Testis (tissue), 3 donors: ENCODE data around the gene TDO2. TPM values are rescaled to one million over a fixed set of nuclear protein-coding genes. Genes with fewer than 3 reads are reported as not detected.

Source experiments
- DNase-seq: peaks from one replicate; pipeline ENCODE4 v3.0.0-alpha.2; 2019
- H3K27ac ChIP-seq, 2 donors: fragments of 200-600 bp; sonication (generic); one replicate each; pipeline ENCODE4 v1.5.1; 2019
- H3K27me3 ChIP-seq: fragments of 200-600 bp; sonication (generic); one replicate; pipeline ENCODE4 v1.5.1; 2019
- H3K36me3 ChIP-seq: fragments of 200-600 bp; sonication (generic); one replicate; pipeline ENCODE4 v1.5.1; 2017; ENCODE audit warnings: low read depth; ENCODE audit errors: missing control alignments
- H3K4me1 ChIP-seq: fragments of 200-600 bp; sonication (generic); one replicate; pipeline ENCODE4 v1.5.1; 2019
- H3K4me3 ChIP-seq, 2 donors: fragments of 200-600 bp; sonication (generic); one replicate each; pipeline ENCODE4 v1.5.1; 2017 to 2019
- H3K9me3 ChIP-seq: fragments of 200-600 bp; sonication (generic); one replicate; pipeline ENCODE4 v1.5.1; 2017
- CTCF ChIP-seq, 3 experiments: fragments of 450-650 bp in 2 of 3; fragments of 200-600 bp in 1 of 3; sonication (generic) in 1 of 3; IDR thresholded peaks; one replicate each; pipeline ENCODE4 v1.5.1; 2016 to 2019; ENCODE audit warnings: antibody characterized with exemption in 3 of 3, mild to moderate bottlenecking in 2 of 3, moderate library complexity in 1 of 3
- POLR2A ChIP-seq: fragments of 450-650 bp; IDR thresholded peaks from one replicate; pipeline ENCODE4 v1.6.1; 2017; ENCODE audit warnings: antibody characterized with exemption, mild to moderate bottlenecking, moderate library complexity
- WGBS, 2 donors: methylation state at CpG; one replicate each; pipeline ENCODE4 v1.1.5; 2018; 5-methylcytosine and 5-hydroxymethylcytosine counted together
- intact Hi-C: fragments of 100-400 bp; cut with DNase I; formaldehyde crosslinking; loops from one replicate; pipeline ENCODE4 v1.15.1; 2023; ENCODE audit warnings: low total_unique reads
- polyA plus RNA-seq: library from polyadenylated mRNA; stranded (reverse); fragments of 350-450 nt; fragmentation: Illumina TruSeq; extraction: RNeasy Lipid Tissue Mini Kit (QIAGEN cat#74804); gene quantifications from one replicate; pipeline ENCODE4 v1.2.3, GENCODE V29; 2014; ENCODE audit warnings: low read depth, low replicate concordance; ENCODE audit not compliant: insufficient read depth
- total RNA-seq, 2 donors: library from RNA; depleted of rRNA; stranded (reverse); fragments of >200 nt; gene quantifications; one replicate each; pipeline ENCODE4 v1.2.3, GENCODE V29; 2016

The TDO2 gene
- total and polyA plus RNA-seq, 3 donors from 2014 or later, result 0.62 to 0.78 TPM; not detected in 1

GRCh38 chr4:155959417-155959816 lies 55.9 kb downstream of the TDO2 start:
- H3K4me3 ChIP-seq, result no peak overlapping the region
- DNase-seq, result no peak
- no peaks in the 10 kb centered on the region for H3K9me3 ChIP-seq
- TF ChIP-seq POLR2A (no peak), CTCF (IDR thresholded peaks at IDR 0.05) (no peak)
- H3K36me3 ChIP-seq, result no peaks in the 10 kb centered on the region
- intact Hi-C loops, result no loop called here
- 77 to 78% methylated on average over 4 of the region's 4 CpGs for WGBS, 2 donors
- no peaks in the 10 kb centered on the region for H3K4me1 ChIP-seq
- H3K27ac ChIP-seq, result no peak overlapping the region
- H3K27me3 ChIP-seq, result no peaks in the 10 kb centered on the region

GRCh38 chr4:155960522-155960921 lies 57.0 kb downstream of the TDO2 start:
- H3K36me3 ChIP-seq, result no peaks in the 10 kb centered on the region
- DNase-seq, result no peak
- WGBS, 2 donors, result 64 to 81% methylated on average over 5 of the region's 5 CpGs
- intact Hi-C loops, result no loop called here
- H3K27me3 ChIP-seq, result no peaks in the 10 kb centered on the region
- H3K27ac ChIP-seq, result no peak overlapping the region
- H3K9me3 ChIP-seq, result no peaks in the 10 kb centered on the region
- H3K4me3 ChIP-seq, result no peak overlapping the region
- TF ChIP-seq POLR2A (no peak), CTCF (IDR thresholded peaks at IDR 0.05) (no peak)
- H3K4me1 ChIP-seq, result no peaks in the 10 kb centered on the region

GRCh38 chr4:155961575-155961974 lies 58.1 kb downstream of the TDO2 start:
- Histone ChIP-seq H3K27ac (no peak overlapping the region), H3K9me3 (no peaks in the 10 kb centered on the region), H3K36me3 (no peaks in the 10 kb centered on the region), H3K4me1 (no peaks in the 10 kb centered on the region), H3K27me3 (no peaks in the 10 kb centered on the region), H3K4me3 (no peak overlapping the region)
- WGBS, 2 donors, result 91 to 92% methylated on average over 4 of the region's 4 CpGs
- intact Hi-C loops, result no loop called here
- no peak for TF ChIP-seq POLR2A
- no peak for TF ChIP-seq CTCF (IDR thresholded peaks at IDR 0.05)
- DNase-seq, result no peak

GRCh38 chr4:155962767-155963166 lies 59.3 kb downstream of the TDO2 start:
- no peaks in the 10 kb centered on the region for H3K9me3 ChIP-seq
- no peak overlapping the region for H3K27ac ChIP-seq
- TF ChIP-seq POLR2A, result no peak
- no peak for TF ChIP-seq CTCF (IDR thresholded peaks at IDR 0.05)
- H3K4me1 ChIP-seq, result no peaks in the 10 kb centered on the region
- H3K4me3 ChIP-seq, result no peak overlapping the region
- WGBS, 2 donors, result 77% methylated on average over 2 of the region's 2 CpGs
- DNase-seq, result no peak
- no peaks in the 10 kb centered on the region for H3K36me3 ChIP-seq
- intact Hi-C loops, result no loop called here
- H3K27me3 ChIP-seq, result no peaks in the 10 kb centered on the region

GRCh38 chr4:155964016-155964891 lies 60.8 kb downstream of the TDO2 start:
- H3K27ac ChIP-seq, result no peak overlapping the region
- no peak for DNase-seq
- TF ChIP-seq CTCF (IDR thresholded peaks at IDR 0.05) (no peak), POLR2A (no peak)
- no peaks in the 10 kb centered on the region for H3K9me3 ChIP-seq
- 65 to 75% methylated on average over 8 of the region's 8 CpGs for WGBS, 2 donors
- H3K4me1 ChIP-seq, result no peaks in the 10 kb centered on the region
- no peaks in the 10 kb centered on the region for H3K36me3 ChIP-seq
- intact Hi-C loops, result no loop called here
- H3K4me3 ChIP-seq, result no peak overlapping the region
- no peaks in the 10 kb centered on the region for H3K27me3 ChIP-seq
